K562 (cell line): ENCODE data around the gene RCC2. TPM values are rescaled to one million over a fixed set of nuclear protein-coding genes. Genes with fewer than 3 reads are reported as not detected.

Experiments
- CBFA2T3 ChIP-seq: fragments of 450-650 bp; IDR thresholded peaks from 2 replicates; pipeline ENCODE4 v1.6.1; 2017
- CREB3L1 ChIP-seq: fragments of 450-650 bp; IDR thresholded peaks from 2 replicates; pipeline ENCODE4 v1.6.1; 2014; ENCODE audit warnings: low read depth, mild to moderate bottlenecking, moderate library complexity, borderline replicate concordance
- CUX1 ChIP-seq: fragments of 200-800 bp; sonication (Bioruptor generic); IDR thresholded peaks from 2 replicates; pipeline ENCODE4 v1.6.1; 2016; ENCODE audit warnings: missing genetic modification characterization, missing compliant biosample characterization
- GMEB1 ChIP-seq: fragments of 250-450 bp; sonication (Bioruptor Pico); IDR thresholded peaks from 2 replicates; pipeline ENCODE4 v1.4.0; 2020; ENCODE audit warnings: mild to moderate bottlenecking
- MBD2 ChIP-seq: sonication (generic); IDR thresholded peaks from 2 replicates; pipeline ENCODE4 v1.6.1; 2016; ENCODE audit warnings: low read depth, borderline replicate concordance
- NFIC ChIP-seq: fragments of 450-650 bp; IDR thresholded peaks from 2 replicates; pipeline ENCODE4 v1.6.1; 2017; ENCODE audit warnings: mild to moderate bottlenecking, inconsistent platforms
- POLR2AphosphoS2 ChIP-seq: IDR thresholded peaks from 2 replicates; pipeline ENCODE4 v1.6.1; 2012; ENCODE audit warnings: low read length, improper control_type of control experiment
- RUNX1 ChIP-seq: sonication (generic); IDR thresholded peaks from 2 replicates; pipeline ENCODE4 v1.6.1; 2016; ENCODE audit warnings: antibody characterized with exemption, low read depth
- TAL1 ChIP-seq: fragments of 450-650 bp; IDR thresholded peaks from 2 replicates; pipeline ENCODE4 v1.6.1; 2016; ENCODE audit warnings: mild to moderate bottlenecking
- ZNF347 ChIP-seq: fragments of 450-650 bp; formaldehyde crosslinking; IDR thresholded peaks from 2 replicates; pipeline ENCODE4 v1.4.0; 2020; ENCODE audit warnings: low read depth, mild to moderate bottlenecking, moderate library complexity
- polyA plus RNA-seq, 8 experiments: library from polyadenylated mRNA; depleted of rRNA in 4 of 8; stranded (reverse) in 5 of 8; unstranded in 3 of 8; fragments of >200 nt; fragmentation: Nextera tagmentation in 2 of 8; fragmentation: Illumina TruSeq in 1 of 8; extraction: Ambion mirVana in 2 of 8; extraction: Trizol in 1 of 8; gene quantifications; 2 replicates each; pipeline versions ENCODE4 v1.2.1 to v1.2.3, GENCODE V29; 2011 to 2014; ENCODE audit warnings: inconsistent platforms in 1 of 8, missing spikeins in 1 of 8
- total RNA-seq, 7 experiments: library from RNA; depleted of rRNA in 6 of 7; stranded (reverse); fragments of >200 nt in 6 of 7; fragmentation: Illumina TruSeq in 2 of 7; extraction: Trizol in 2 of 7; gene quantifications; 2 replicates each; pipeline versions ENCODE4 v1.2.1 to v1.2.3, GENCODE V29; 2011 to 2021; ENCODE audit warnings: low replicate concordance in 1 of 7

RCC2 gene
- total and polyA plus RNA-seq, 9 of the 15 experiments (the other 6 are each of a cell fraction or from before 2014, with no cell fraction given): 31.8 to 292 (median 116) TPM

- TF ChIP-seq GMEB1 (no peak), TAL1 (peak; percentile 17; the same call in 1 of the 2 replicates), POLR2AphosphoS2 (no peak), CUX1 (CRISPR knock-in tag) (no peak), NFIC (peak; percentile 63), CREB3L1 (peak; percentile 71; the same call in 1 of the 2 replicates), CBFA2T3 (peak; percentile 33; the same call in 1 of the 2 replicates), ZNF347 (no peak), MBD2 (no peak), RUNX1 (no peak)
Measured at GRCh38 chr1:17392199-17392740, 47.2 kb downstream of the RCC2 start (continued).
